K562 (cell line): Measurements from ENCODE around the gene GLTP. TPM values are rescaled to one million over a fixed set of nuclear protein-coding genes. Genes with fewer than 3 reads are reported as not detected.

Experiments
- ATAC-seq: fragments of 200-7000 bp; cut with Tn5 transposase; 3 replicates; pipeline ENCODE4 v1.9.1; 2020; ENCODE audit warnings: moderate library complexity
- BruUV-seq: library from RNA; stranded (reverse); fragments of 400-500 nt; replicated peaks from 2 replicates; lab custom pipeline; 2021; lab: Mats Ljungman, UMichigan
- CTCF ChIA-PET: fragments of 300-600 bp; formaldehyde crosslinking; extraction: SDS; loops from one replicate; lab custom pipeline; 2021; ENCODE audit warnings: low intra/inter-chr PET ratio; lab: Yijun Ruan, JAX
- POLR2A ChIA-PET: fragments of 300-600, 350-650 bp; sonication (Branson Sonifier 250); formaldehyde crosslinking; extraction: SDS; loops from one replicate; lab custom pipeline; 2021; ENCODE audit warnings: antibody characterized with exemption, inconsistent platforms; lab: Yijun Ruan, JAX
- DNase-seq, 4 experiments: peaks; one replicate each; pipeline versions ENCODE4 v3.0.0 to v3.0.0-alpha.2; 2011 to 2018; ENCODE audit warnings: low spot score in 3 of 4, mixed read lengths in 3 of 4; ENCODE audit errors: extremely low read depth in 1 of 4
- FAIRE-seq: peaks from 2 replicates; lab custom pipeline; 2011; peaks lifted over from hg19 to GRCh38; lab: Jason Lieb, UNC
- H2AFZ ChIP-seq: 2 replicates; pipeline ENCODE4 v1.6.0; 2011; ENCODE audit warnings: low read depth, low read length, control low read depth, inconsistent platforms
- H3K27ac ChIP-seq: fragments of 200-600 bp; 3 replicates; pipeline ENCODE4 v1.8.0; 2011; ENCODE audit warnings: low read depth, mild to moderate bottlenecking, control low read depth, inconsistent platforms, low read length, moderate library complexity, mixed read lengths; ENCODE audit errors: extremely low read depth
- H3K27me3 ChIP-seq, 2 experiments: fragments of 300-600 bp in 1 of 2; 2 replicates in 1 of 2; 3 replicates in 1 of 2; pipeline versions ENCODE4 v1.6.0 to v1.8.0; 2011; ENCODE audit warnings: inconsistent platforms in 2 of 2, low read length in 2 of 2, mild to moderate bottlenecking in 1 of 2, mixed read lengths in 1 of 2, moderate library complexity in 1 of 2; ENCODE audit not compliant: control insufficient read depth in 2 of 2, insufficient read depth in 2 of 2
- H3K36me3 ChIP-seq: fragments of 300-600 bp; 3 replicates; pipeline ENCODE4 v1.8.0; 2011; ENCODE audit warnings: mild to moderate bottlenecking, low read length, inconsistent platforms; ENCODE audit not compliant: control insufficient read depth, insufficient read depth
- H3K4me1 ChIP-seq, 2 experiments: fragments of 200-600 bp in 1 of 2; replicated peaks in 1 of 2; 2 replicates in 1 of 2; 3 replicates in 1 of 2; pipeline versions ENCODE4 v1.5.1 to v1.8.0; 2011; ENCODE audit warnings: inconsistent platforms in 2 of 2, low read length in 2 of 2, mild to moderate bottlenecking in 1 of 2, mixed read lengths in 1 of 2, moderate library complexity in 1 of 2; ENCODE audit not compliant: control insufficient read depth in 2 of 2, insufficient read depth in 2 of 2
- H3K4me2 ChIP-seq: 2 replicates; pipeline ENCODE4 v1.6.1; 2011; ENCODE audit warnings: low read length, control low read depth, inconsistent platforms, mixed read lengths; ENCODE audit not compliant: insufficient read depth
- H3K4me3 ChIP-seq: fragments of 200-600 bp; sonication (generic), shearing (Covaris generic); 2 replicates; pipeline ENCODE4 v1.5.1; 2016; ENCODE audit warnings: control low read depth, inconsistent platforms
- H3K79me2 ChIP-seq: fragments of 200-600 bp; 3 replicates; pipeline ENCODE4 v1.8.0; 2011; ENCODE audit warnings: low read length, inconsistent platforms; ENCODE audit not compliant: control insufficient read depth, insufficient read depth
- H3K9ac ChIP-seq, 2 experiments: 2 replicates each; pipeline versions ENCODE4 v1.6.0 to v1.6.1; 2011; ENCODE audit warnings: low read depth in 2 of 2, low read length in 2 of 2, control low read depth in 1 of 2, inconsistent platforms in 1 of 2, mild to moderate bottlenecking in 1 of 2, mixed read lengths in 1 of 2; ENCODE audit not compliant: insufficient read depth in 1 of 2
- H3K9me1 ChIP-seq: one replicate; pipeline ENCODE4 v1.6.0; 2011; ENCODE audit warnings: inconsistent platforms, mild to moderate bottlenecking, low read length, moderate library complexity; ENCODE audit not compliant: control insufficient read depth, insufficient read depth
- H3K9me3 ChIP-seq: replicated peaks from 2 replicates; pipeline ENCODE4 v1.5.1; 2011; ENCODE audit warnings: low read depth, low read length, inconsistent platforms; ENCODE audit not compliant: control insufficient read depth, insufficient read depth
- H4K20me1 ChIP-seq: replicated peaks from 2 replicates; pipeline ENCODE4 v1.6.1; 2011; ENCODE audit warnings: low read length, inconsistent platforms, mixed read lengths; ENCODE audit not compliant: control insufficient read depth, insufficient read depth
- CUX1 ChIP-seq: fragments of 200-800 bp; sonication (Bioruptor generic); IDR thresholded peaks from 2 replicates; pipeline ENCODE4 v1.6.1; 2016; ENCODE audit warnings: missing genetic modification characterization, missing compliant biosample characterization
- NCOA2 ChIP-seq, 2 experiments: fragments of 450-650 bp; IDR thresholded peaks; 2 replicates each; pipeline ENCODE4 v1.6.1; 2018; ENCODE audit warnings: mild to moderate bottlenecking in 2 of 2, moderate library complexity in 1 of 2; ENCODE audit not compliant: partially characterized antibody in 2 of 2
- PHB ChIP-seq: fragments of 250-450 bp; sonication (Bioruptor Pico); IDR thresholded peaks from 2 replicates; pipeline ENCODE4 v1.5.0; 2021
- ZBTB9 ChIP-seq: fragments of 450-650 bp; formaldehyde crosslinking; IDR thresholded peaks from 2 replicates; pipeline ENCODE4 v1.4.0; 2020; ENCODE audit warnings: mild to moderate bottlenecking, moderate library complexity
- ZNF239 ChIP-seq: fragments of 250-450 bp; sonication (Bioruptor Pico); IDR thresholded peaks from 2 replicates; pipeline ENCODE4 v1.4.0; 2020; ENCODE audit warnings: mild to moderate bottlenecking
- WGBS: fragments of 100-300 bp; shearing (Covaris generic); methylation state at CpG from one replicate; pipeline ENCODE4 v1.1.6; 2016; ENCODE audit warnings: low coverage, mixed read lengths; ENCODE audit not compliant: insufficient coverage; ENCODE audit errors: missing lambda C conversion rate; 5-methylcytosine and 5-hydroxymethylcytosine counted together
- in situ Hi-C: fragments of 300-500 bp; cut with MboI; formaldehyde crosslinking; loops from 4 replicates; pipeline ENCODE4 v1.15.0; 2018; ENCODE audit warnings: inconsistent platforms, mixed read lengths
- intact Hi-C: fragments of 100-400 bp; cut with micrococcal nuclease; formaldehyde crosslinking; loops from 2 replicates; pipeline ENCODE4 v1.14.2; 2022
- polyA plus RNA-seq, 8 experiments: library from polyadenylated mRNA; depleted of rRNA in 4 of 8; stranded (reverse) in 5 of 8; unstranded in 3 of 8; fragments of >200 nt; fragmentation: Nextera tagmentation in 2 of 8; fragmentation: Illumina TruSeq in 1 of 8; extraction: Ambion mirVana in 2 of 8; extraction: Trizol in 1 of 8; gene quantifications; 2 replicates each; pipeline versions ENCODE4 v1.2.1 to v1.2.3, GENCODE V29; 2011 to 2014; ENCODE audit warnings: inconsistent platforms in 1 of 8, missing spikeins in 1 of 8
- total RNA-seq, 7 experiments: library from RNA; depleted of rRNA in 6 of 7; stranded (reverse); fragments of >200 nt in 6 of 7; fragmentation: Illumina TruSeq in 2 of 7; extraction: Trizol in 2 of 7; gene quantifications; 2 replicates each; pipeline versions ENCODE4 v1.2.1 to v1.2.3, GENCODE V29; 2011 to 2021; ENCODE audit warnings: low replicate concordance in 1 of 7
- TF ChIP-seq, protein P1 (sequence below): fragments of 450-650 bp; IDR thresholded peaks from 2 replicates; pipeline ENCODE4 v1.6.1; 2016

The GLTP gene
- total and polyA plus RNA-seq, 9 of the 15 experiments (the other 6 are each of a cell fraction or from before 2014, with no cell fraction given), result 4.4 to 8.3 (median 6.1) TPM

DNA sequence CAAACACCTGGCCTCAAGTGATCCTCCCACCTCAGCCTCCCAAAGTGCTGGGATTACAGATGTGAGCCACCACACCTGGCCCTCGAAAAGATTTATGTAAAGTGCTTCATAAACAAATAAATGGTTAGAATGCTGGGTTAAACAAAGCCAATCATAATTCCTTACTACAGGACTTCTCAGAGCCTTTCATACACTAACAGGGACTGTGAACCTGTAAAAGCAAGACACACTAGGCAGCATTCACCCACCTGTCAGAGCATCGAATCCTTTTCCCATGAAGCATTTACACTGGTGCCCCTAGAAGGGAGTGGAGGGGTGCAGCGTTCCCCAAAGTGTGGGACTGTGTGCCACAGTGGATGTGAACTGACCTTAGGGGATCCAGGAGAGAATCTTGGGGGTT, 76.7 kb downstream of the GLTP start:
- FAIRE-seq, result no peak
- Histone ChIP-seq H3K4me3 (no peak overlapping the region), H3K79me2 (no peaks in the 10 kb centered on the region), H3K9ac (no peak overlapping the region), H2AFZ (no peak overlapping the region), H3K27me3 (peaks cover 4 to 26% of the 10 kb centered on the region in 2 experiments; a peak in 3 of 5 replicates), H3K4me2 (no peak overlapping the region), H3K36me3 (no peaks in the 10 kb centered on the region), H3K4me1 (peaks cover 0 to 2% of the 10 kb centered on the region in 2 experiments; a peak in 2 of 5 replicates), H3K9me1 (no peaks in the 10 kb centered on the region), H4K20me1 (peaks cover 9% of the 10 kb centered on the region; the same call in 1 of the 2 replicates), H3K9me3 (no peaks in the 10 kb centered on the region), H3K27ac (no peak overlapping the region)
- intact Hi-C loops, result no loop called here
- ATAC-seq, result no peak
- in situ Hi-C loops, result no loop called here
- no TSS peak for BruUV-seq
- DNase-seq, result no peak
- TF ChIP-seq ZBTB9 (CRISPR knock-in tag), result no peak
- TF ChIP-seq ZNF239 (CRISPR knock-in tag), result peak; percentile 70
- ChIA-PET POLR2A (interaction anchor here (1.3 kb wide), 1 partner anchor 12 kb away, joined by 6 read pairs; no protein-coding TSS in a partner anchor), CTCF (interaction anchor here (2.7 kb wide), 1 partner anchor 76 kb away, joined by 16 read pairs; the partner anchor contains the start of gene GLTP)
- WGBS, result 2% methylated on average over 3 of the region's 3 CpGs

- no peak overlapping the region for H3K9ac ChIP-seq
- H3K9me3 ChIP-seq, result no peaks in the 10 kb centered on the region
- peaks cover 4 to 34% of the 10 kb centered on the region in 2 experiments; a peak in 3 of 5 replicates for H3K27me3 ChIP-seq
- no peaks in the 10 kb centered on the region for H3K9me1 ChIP-seq
- H3K4me1 ChIP-seq, result peaks cover 0 to 6% of the 10 kb centered on the region in 2 experiments; a peak in 2 of 5 replicates
- ChIA-PET CTCF (no interaction called here), POLR2A (no interaction called here)
- H3K27ac ChIP-seq, result no peak overlapping the region
- ATAC-seq (no peak), DNase-seq (no peak), FAIRE-seq (no peak)
- no TSS peak for BruUV-seq
- H3K79me2 ChIP-seq, result no peaks in the 10 kb centered on the region
- peaks cover 9% of the 10 kb centered on the region; the same call in 1 of the 2 replicates for H4K20me1 ChIP-seq
- in situ Hi-C loops (no loop called here), intact Hi-C loops (no loop called here)
- H2AFZ ChIP-seq, result no peak overlapping the region
- no peak overlapping the region for H3K4me2 ChIP-seq
- 13% methylated on average over 15 of the region's 15 CpGs for WGBS
- no peaks in the 10 kb centered on the region for H3K36me3 ChIP-seq
- H3K4me3 ChIP-seq, result no peak overlapping the region
- TF ChIP-seq, protein P1, sequence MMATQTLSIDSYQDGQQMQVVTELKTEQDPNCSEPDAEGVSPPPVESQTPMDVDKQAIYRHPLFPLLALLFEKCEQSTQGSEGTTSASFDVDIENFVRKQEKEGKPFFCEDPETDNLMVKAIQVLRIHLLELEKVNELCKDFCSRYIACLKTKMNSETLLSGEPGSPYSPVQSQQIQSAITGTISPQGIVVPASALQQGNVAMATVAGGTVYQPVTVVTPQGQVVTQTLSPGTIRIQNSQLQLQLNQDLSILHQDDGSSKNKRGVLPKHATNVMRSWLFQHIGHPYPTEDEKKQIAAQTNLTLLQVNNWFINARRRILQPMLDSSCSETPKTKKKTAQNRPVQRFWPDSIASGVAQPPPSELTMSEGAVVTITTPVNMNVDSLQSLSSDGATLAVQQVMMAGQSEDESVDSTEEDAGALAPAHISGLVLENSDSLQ, result no peak
- no peak for TF ChIP-seq NCOA2 (IDR thresholded peaks at IDR 0.05; ENCODE audit: partially characterized antibody in 2 of 2)
- no peak for TF ChIP-seq CUX1 (CRISPR knock-in tag)
- TF ChIP-seq PHB (CRISPR knock-in tag), result no peak
These were observed 77.5 kb downstream of the GLTP start for GRCh38 chr12:109802828-109803227.
